ENCODE results near the gene PEPD. TPM values are rescaled to one million over a fixed set of nuclear protein-coding genes. Genes with fewer than 3 reads are reported as not detected.

Gene PEPD
- total RNA-seq, 1 experiment from 2014 or later = 83.1 TPM

- H3K27ac Mint-ChIP-seq = no peak overlapping the region
- no peak for TF ChIP-seq TEAD1 (CRISPR knock-in tag; IDR thresholded peaks at IDR 0.05)
- TF ChIP-seq ZNF281 (CRISPR knock-in tag; IDR thresholded peaks at IDR 0.05) = no peak
- no peak for TF ChIP-seq HMGA2 (CRISPR knock-in tag; IDR thresholded peaks at IDR 0.05)
- TF ChIP-seq TP53 (CRISPR knock-in tag; IDR thresholded peaks at IDR 0.05) = no peak
- no peak for TF ChIP-seq NR3C1 (CRISPR knock-in tag; conservative IDR thresholded peaks at IDR 0.05; ENCODE audit: low read depth)
- TF ChIP-seq AFF4 (CRISPR knock-in tag; IDR thresholded peaks at IDR 0.05; ENCODE audit: borderline replicate concordance) = no peak
- TF ChIP-seq GTF2I (CRISPR knock-in tag; conservative IDR thresholded peaks at IDR 0.05) = no peak
- no peak for TF ChIP-seq FOXP4 (CRISPR knock-in tag; IDR thresholded peaks at IDR 0.05)
- no peak for TF ChIP-seq AR (CRISPR knock-in tag; IDR thresholded peaks at IDR 0.05)
- TF ChIP-seq STAT6 (CRISPR knock-in tag; conservative IDR thresholded peaks at IDR 0.05; ENCODE audit: low read depth) = no peak
- TF ChIP-seq CDX4 (CRISPR knock-in tag; IDR thresholded peaks at IDR 0.05; ENCODE audit: borderline replicate concordance) = no peak
- H3K27me3 Mint-ChIP-seq (ENCODE audit: low read depth) = no peaks in the 10 kb centered on the region
- no peaks in the 10 kb centered on the region for H3K4me1 Mint-ChIP-seq
- DNase-seq (ENCODE audit: low spot score) = peak; percentile 5
- ATAC-seq = no peak
- H3K4me3 Mint-ChIP-seq = no peak overlapping the region
- CTCF ChIA-PET = interaction anchor here (1.0 to 1.3 kb wide), 3 partner anchors 16 to 223 kb away, joined by 3 to 4 read pairs (median 3); no protein-coding TSS in a partner anchor
- no peaks in the 10 kb centered on the region for H3K9me3 Mint-ChIP-seq
- no peaks in the 10 kb centered on the region for H3K36me3 Mint-ChIP-seq
- POLR2A ChIA-PET = no interaction called here
Measured at GRCh38 chr19:33446330-33447293, 75.0 kb downstream of the PEPD start.

Data from WTC11 (cell line).